HG03039 (cell line): ENCODE measurements around the gene PPFIBP1.
"Not testable (repeated sequence)": the region's sequence is repeated elsewhere in the genome, so short reads cannot be mapped to it uniquely, and the experiment has no call there.

Source experiments
- ATAC-seq: cut with Tn5 transposase; IDR thresholded peaks from one replicate; pipeline ENCODE4 v1.9.1; 2021; ENCODE audit warnings: mild to moderate bottlenecking, moderate library complexity; ENCODE audit not compliant: unreplicated experiment

PPFIBP1 gene

DNA sequence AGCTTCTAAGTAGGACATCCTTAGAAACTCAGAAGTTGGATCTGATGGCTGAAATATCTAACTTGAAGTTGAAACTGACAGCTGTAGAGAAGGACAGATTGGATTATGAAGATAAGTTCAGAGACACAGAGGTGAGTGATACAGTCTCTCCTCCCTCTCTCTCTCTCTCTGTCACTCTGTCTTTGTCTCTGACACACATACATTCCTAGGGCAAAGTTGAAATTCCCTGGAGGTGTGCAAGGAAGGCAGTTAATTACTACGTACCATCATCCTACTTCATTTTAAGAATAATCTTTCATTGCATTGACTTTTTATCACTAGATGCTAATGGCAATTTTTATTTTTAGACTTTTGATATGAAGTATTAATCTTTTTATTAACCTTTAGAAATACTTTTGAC, 126.0 kb downstream of the PPFIBP1 start:
- ATAC-seq = no peak

DNA sequence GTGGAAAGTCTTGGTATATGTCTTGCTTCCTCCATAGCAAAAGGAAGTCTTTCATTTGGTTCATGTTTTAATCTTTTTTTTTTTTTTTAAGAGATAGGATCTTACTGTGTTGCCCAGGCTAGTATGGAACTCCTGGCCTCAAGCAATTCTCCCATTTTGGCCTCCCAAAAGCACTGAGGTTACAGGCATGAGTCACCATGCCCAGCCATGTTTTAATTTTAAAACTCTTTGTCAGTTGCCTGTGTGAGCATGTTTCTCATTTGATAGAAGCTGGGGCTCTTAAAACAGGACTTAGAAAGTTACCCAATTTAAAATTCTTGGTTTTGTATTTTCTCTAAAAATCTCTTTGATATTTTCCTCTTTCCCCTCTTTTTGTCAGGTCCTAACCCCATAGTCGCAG, 127.2 kb downstream of the PPFIBP1 start:
- no peak for ATAC-seq

DNA sequence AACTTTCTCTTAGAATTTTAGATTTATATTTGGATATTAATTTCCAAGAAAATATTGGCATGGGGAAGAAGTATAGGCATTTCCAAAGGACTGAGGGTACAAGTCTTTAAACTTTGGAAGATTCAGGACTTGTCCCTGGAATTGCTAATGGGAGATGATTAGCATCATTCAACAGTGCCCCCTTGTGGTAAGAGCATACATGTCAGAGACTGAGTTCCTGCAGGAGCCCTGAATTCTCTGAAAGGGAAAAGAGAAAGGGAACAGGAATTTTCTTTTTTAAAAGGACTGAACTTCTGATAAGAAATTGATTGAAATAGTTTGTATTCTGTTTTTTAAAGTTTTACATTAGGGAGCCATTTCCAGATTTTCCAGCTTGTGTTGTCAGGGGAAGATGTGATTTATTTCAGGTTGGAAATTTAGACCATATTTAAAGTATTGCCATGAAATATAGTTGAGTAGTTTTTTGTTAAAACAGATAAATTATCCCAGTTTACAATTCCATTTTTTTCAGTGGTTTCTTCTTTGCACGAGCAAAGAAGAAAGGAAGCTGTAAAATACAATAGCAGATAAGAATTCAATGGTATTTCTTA, 128.3 kb downstream of the PPFIBP1 start:
- ATAC-seq = no peak

DNA sequence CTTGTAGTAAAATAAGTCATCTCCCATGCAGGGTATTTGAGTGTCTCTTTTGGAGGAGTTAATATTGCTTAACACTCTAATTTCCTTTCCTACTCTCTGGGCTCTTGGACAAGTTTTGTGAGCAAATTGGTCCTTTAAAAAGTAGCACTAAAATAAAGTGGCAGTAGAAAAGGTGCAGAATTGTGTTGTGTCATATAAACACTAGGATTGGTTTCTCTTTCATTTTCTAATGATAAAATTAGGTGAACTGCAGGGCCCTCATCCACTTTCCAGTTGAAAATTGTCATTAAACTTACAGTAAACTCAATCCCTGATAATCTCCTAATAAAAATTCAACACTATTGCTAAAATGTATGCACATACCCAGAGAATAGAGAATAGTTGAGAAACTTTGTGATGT, 129.7 kb downstream of the PPFIBP1 start:
- no peak for ATAC-seq

DNA sequence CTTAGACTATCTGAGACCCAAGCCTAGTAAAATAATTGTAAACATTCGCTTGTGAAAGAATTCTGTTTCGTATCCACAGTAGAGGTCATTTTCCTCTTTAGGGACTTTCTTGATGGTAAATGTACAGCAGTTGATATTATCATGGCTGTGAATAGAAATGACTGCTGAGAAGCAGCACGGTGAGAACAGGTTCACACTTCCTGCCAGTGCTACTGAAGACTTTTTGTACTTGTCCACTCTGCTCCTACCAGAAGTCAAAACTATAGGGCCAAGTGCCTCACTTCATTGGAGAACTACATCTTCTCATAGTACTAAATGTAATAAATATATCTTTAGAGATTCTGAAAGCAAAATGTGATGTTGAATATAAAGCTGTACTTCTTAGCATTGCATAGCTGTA, 131.5 kb downstream of the PPFIBP1 start:
- not testable (repeated sequence) for ATAC-seq

DNA sequence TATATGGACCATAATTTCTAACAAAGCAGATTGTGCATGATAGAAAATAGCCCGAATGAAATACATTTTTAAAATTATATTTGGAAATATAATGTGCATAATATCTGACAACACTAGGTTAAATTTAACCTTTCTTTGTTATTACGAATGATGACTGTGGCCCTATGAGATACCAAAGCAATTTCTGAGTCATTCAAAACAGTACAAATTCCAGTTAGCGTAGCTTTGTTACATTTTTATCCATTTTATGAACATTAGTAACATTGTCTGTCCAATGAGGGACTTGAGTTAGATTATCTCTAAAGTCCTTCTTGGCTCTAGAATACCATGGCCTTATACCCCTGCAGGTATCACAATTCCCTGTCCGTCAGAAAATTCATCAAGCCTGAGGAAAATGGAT, 133.3 kb downstream of the PPFIBP1 start:
- ATAC-seq = no peak

DNA sequence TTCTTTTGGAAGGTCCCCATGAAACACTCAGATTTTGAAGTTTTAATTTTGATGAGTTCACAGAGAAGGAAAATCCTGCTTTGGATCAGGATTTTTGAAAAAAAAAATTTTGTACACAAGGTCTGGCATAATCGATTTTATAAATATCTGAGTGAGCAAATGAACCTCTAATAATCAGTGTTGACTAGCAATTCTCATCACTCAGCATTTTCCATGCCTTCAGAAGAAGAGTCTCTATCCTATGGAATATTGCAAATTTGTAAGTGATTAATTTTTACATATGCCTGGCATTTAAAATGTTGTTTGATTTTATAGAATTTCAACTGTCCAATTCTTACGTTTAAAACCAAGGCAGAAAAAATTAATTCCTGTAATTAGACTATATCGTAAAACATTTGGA, 141.7 kb downstream of the PPFIBP1 start:
- ATAC-seq = no peak

DNA sequence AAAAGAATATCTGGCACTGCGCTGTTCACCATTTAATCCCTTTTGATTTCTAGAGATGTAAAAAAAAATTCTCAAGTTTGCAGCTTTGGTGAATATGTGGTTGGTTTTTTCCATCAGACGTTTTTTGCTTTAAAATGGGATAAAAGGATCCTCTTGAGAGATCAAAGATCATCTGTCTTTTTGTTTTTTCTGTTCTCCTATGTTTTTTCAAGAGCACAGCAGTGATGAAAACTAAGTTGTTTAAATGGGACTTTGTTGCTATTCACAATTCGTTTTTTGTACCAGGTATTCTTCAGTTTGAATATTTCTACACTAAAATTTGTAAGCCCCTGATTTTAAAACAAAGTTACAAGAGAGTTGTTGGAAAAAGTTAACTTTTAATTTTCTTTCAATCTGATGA, 142.5 kb downstream of the PPFIBP1 start:
- ATAC-seq = no peak

DNA sequence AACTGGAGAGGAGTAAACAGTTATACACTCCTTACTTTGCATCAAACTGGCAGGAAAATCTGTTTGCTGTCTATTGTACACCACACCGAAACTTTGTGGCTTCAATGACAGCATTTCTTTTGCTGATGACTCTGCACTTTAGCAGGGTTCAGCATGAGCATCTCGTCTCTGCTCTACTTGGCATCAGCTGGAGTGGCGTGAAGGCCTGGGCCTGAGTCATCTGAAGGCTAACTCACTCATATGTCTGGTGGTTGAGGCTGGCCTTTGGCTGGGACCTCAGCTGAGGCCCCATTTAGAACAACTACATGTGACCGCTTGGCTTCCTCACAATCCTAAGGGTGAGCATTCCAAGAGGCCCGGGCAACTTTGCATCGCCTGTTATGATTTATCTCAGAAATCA, 143.5 kb downstream of the PPFIBP1 start:
- no peak for ATAC-seq

DNA sequence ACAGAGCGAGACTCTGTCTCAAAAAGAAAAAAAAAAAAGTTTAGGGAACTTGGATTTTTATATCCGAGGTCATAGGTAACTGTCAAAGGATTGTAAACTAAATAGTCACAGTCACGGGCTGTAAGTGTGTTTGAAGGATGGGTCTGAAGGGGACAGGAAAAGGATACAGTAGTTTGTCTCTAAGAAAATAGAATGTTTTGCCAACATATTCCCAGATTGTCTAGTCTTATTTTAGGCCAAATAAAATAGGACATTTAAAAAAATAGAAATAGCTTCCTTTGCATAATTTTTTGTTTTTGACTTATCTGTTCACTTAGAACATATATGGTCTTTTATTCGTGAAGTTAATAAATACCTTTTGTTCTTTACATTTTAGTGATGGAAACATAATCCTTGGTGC, 148.0 kb downstream of the PPFIBP1 start:
- no peak for ATAC-seq

DNA sequence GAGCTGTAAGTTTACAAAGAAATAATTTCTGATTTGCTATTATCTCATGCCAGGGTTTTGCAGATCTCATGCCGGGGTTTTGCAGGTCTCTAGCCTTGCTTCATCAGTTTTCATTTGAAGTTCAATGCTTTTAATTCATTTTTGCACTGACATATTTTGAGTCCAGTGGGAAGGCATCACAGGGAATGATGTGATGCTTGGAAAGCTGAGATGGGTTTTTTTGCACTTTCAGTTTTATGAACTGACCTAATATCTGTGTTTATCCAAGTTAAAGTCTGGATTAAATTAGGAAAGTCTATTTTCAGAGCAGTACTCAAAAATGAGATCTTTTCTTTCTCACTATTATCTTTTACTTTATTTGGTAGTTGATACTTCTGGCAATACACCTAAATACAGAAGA, 148.6 kb downstream of the PPFIBP1 start:
- ATAC-seq = no peak

DNA sequence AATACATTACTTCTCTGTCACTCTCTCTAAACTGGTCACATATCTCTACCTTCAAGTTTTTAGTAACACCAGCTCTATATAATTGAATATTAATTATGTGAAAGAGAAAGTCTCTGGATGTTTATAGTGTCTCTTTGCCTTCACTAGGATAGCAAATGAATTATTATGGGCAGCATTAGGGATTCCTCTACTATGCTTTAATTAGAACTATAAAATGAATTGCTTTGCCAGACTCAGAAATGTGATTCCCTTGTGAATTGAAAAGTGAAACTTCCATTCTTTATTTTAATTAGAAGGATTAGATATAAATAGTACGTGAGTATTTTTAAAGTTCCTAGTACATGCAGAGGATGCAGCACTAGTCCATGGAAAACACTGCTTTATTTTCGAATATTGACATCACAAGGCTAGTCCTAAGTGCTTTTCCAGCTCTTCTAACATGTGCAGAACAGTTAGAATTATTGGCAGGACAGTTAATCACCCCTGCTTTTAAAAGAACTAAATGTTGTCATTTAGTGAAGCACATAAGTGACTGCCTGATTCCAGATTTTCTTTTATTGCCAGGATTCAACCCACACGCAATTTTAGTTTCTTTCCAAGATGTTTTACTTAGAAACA, 149.2 kb downstream of the PPFIBP1 start:
- ATAC-seq = no peak

DNA sequence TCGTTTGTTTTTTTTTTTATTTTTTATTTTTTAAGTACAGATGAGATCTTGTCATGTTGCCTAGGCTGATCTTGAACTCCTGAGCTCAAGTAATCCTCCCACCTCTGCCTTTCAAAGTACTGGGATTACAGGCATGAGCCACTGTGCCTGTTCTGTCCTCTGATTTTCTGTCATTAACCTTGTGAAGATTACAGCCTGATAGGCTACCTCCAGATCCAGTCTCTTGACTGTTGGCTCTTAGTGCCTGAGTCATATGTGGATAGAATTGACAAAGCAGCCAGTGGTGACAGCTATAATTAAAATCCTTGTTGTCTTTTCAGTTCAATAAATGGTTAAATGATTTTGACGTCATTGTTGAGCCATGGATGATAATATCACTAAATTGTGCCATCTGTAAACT, 151.0 kb downstream of the PPFIBP1 start:
- no peak for ATAC-seq

DNA sequence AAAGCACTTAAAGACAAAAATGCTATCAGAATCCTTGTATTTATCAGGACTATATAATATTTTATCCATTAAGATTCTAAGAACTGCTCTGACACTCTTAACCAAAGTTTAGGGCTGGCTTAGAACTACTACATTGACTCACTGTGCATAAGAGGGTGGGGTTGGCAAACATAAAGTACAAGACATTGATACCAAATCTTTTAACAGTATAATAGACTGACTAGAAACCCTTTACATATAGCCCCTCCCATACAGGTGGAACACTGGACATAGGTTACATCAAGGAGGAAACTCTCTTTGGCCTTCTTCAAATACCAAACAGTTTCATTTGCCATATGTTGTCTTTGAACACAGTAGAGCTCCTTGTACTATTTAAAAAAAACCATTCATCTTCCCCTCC, 156.6 kb downstream of the PPFIBP1 start:
- no peak for ATAC-seq

DNA sequence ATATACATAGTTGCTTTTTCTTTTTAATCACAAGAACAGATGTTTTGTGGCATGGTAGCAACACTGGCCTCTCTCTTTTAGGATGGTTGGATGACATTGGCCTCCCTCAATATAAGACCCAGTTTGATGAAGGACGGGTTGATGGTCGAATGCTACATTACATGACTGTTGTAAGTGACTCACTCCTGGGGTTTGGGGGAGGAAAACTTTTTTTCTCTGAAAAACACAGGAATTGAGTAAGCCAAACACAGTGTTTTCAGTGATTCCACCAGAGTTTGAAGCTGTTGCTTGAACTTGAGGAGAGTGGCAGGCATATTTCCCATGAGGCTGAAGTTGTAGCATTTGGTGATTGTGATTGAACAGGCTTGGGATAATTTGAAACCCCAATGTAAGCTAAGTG, 158.5 kb downstream of the PPFIBP1 start:
- ATAC-seq = no peak

DNA sequence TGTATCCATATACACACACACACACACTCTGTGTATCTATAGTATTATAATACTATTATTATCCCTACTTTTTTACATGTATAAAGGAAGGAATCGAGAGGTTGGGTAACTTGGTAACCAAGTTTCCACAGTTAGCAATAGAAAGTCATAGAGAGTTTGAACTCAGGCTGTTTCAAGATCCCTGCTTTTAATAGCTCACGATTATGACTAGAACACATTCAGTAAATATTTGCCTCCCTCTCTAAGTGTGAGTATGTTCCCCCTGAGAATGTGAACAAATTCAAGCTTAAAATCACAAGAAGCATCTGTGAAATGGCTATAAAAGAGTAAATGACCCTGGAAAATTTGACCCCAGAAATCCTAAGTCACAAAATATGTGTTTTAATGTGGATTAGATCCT, 161.3 kb downstream of the PPFIBP1 start:
- ATAC-seq = no peak

DNA sequence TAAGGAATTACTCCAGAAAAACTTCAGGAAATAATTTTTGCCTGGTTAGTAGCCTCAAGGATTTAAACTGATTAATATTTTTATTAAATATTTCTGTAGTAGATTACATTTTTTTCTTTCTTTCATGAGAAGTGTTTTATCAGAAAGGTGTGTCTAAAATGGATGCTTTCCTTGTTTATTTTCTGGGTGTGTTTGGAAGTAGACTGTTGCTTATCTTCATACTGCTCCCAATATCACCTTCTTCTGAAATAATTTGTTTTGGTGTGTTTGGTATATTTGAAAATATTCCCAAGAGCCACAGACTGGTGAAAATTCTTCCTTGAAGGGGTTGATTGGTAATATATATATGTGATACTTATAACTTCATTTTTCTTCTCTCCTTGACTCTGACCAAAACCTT, 162.1 kb downstream of the PPFIBP1 start:
- no peak for ATAC-seq

DNA sequence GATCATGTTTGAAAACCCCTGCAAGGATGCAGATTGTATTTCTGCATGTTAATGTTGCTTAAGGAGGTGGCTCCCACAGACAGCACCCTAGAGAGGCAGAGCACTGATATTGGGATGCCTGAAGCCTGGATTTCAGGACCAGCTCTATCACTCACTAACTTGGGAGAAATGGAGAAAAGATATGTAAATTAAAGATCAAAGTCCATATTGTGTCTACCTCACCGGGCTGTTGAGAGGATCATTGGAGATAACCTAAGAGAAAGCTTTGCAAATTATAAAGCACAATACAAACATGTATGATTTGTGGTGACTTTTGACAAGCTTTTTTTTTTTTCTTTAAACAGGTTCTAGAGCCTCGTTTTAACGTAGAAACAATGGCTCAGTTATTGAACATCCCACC, 164.7 kb downstream of the PPFIBP1 start:
- ATAC-seq = no peak

DNA sequence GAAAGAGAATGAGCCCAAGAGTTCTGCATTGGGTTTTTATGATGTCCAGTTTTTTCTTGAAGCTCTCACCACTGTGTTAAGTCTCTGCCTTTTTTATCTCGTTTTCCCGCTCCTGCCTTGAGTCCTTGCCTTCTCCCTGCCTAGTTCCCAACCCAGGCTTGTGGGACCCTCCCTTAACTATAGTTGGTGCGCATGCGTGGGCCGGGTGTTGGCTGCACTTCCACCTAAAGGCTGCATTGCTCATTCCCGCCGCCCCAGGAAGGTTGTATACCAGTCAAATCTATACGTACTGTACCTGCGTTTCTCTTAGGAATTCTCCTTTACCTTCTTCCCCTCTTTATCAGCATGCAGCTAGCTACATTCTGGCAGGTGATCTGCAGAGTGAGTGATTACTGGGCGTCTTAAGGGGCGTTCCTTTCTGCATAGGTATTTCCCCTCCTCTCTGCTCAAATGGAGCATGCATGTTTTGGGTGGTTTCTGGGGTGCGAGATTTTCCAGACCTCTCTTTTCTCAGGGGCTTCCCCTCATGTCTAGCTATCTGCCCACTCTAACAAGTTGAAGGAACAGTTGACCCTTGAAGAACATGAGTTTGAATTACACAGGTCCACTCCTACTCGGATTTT, 165.7 kb downstream of the PPFIBP1 start:
- no peak for ATAC-seq

DNA sequence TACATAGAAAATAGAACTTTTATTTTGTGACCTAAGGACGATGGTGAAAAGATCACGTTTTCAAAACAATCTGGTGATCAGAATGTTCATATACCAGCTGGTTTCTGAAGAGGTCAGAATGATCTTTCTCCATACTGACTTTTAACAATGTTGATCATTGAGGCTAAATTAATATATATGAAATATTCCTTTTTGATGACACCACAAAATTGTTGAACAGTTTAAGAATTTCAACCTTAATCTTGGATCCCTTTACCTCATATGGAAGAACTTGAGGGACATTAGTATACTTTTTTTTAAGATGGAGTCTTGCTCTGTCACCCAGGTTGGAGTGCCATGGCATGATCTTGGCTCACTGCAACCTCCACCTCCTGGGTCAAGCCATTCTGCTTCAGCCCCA, 169.4 kb downstream of the PPFIBP1 start:
- no peak for ATAC-seq

DNA sequence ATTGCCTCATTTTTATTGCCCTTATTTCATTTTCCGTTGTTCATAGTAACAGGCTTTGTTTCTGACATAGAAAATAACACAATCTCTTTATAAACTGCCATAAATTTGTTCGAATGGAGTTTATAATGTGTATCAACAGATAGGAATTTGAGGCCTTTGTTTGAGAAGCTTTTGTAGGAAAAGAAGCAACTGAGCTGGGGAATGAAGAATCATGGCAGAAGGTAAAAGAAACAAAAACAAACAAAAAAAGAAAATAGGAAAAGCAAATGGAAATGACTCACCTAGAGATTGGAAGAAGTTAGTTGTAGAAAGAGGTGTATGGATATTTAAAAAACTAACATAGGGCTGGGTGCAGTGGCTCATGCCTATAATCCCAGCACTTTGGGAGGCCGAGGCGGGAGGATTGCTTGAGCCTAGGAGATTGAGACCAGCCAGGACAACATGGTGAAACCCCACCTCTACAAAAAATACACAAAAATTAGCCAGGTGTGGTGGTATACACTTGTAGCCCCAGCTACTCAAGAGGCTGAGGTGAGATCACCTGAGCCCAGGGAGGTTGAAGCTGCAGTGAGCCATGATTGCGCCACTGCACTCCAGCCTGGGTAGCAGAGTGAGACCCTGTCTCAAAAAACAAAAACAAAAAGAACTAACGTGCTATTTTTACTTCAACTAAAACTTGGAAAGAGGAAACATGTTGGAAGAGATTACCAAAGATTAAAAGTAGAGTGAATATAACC, 171.7 kb downstream of the PPFIBP1 start:
- ATAC-seq = no peak

DNA sequence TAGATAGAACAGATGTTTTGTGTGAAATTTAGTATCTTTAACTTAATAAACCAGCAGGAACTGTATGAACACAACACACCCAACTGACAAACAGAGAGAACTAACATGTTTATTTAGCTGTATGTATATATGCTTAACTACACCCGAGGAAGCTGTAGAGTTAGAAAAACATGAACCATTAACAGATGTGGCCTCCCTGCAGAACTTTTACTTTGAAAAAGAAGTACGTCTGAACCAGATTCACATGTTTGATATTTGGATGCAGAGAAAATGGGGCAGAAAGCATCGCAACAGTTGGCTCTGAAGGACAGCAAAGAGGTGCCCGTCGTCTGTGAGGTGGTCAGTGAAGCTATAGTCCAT, 172.3 kb downstream of the PPFIBP1 start, which contains the start of gene REP15:
Gene REP15, plus strand, starts transcription at position 155 of the 360 bp plus-strand sequence. Its CDS starts 116 bp downstream, at position 271.
- no peak for ATAC-seq
